T47D (cell line): ENCODE results near the gene MTHFSD.
A peak's percentile ranks its signal among the peaks of the same experiment; 100 is the strongest.

Experiments used
- DNase-seq, 2 experiments: peaks; one replicate each; pipeline versions ENCODE4 v3.0.0 to v3.0.0-alpha.2; 2011 to 2012; ENCODE audit warnings: low read depth in 1 of 2, low spot score in 1 of 2
- JUND ChIP-seq: IDR thresholded peaks from 2 replicates; pipeline ENCODE4 v1.6.1; 2012; ENCODE audit warnings: low read depth
- in situ Hi-C: cut with HindIII; loops from 2 replicates; pipeline ENCODE4 v1.10.0; 2016; ENCODE audit warnings: low sequenced_read_pairs, low pct_unique_long_range_greater_than_20kb

The MTHFSD gene

DNA sequence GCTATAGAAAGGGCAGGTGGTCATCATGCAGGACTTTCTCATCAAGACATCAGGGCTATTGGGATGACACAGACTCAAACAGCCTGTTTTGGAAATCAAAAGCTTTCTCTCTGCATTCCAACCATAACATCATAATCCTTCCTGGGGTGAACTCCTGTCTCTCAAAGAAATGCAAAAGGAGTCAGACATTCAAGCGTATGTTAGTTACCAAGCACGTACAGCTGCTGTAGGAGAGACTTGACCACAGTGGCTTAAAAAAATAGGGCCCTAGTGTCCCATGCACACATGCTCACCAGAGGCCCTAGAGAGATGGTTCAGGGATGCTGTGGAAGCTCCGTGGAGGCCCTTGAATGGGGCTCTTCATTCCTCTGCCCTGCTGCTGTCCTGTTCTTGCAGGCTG is 69.3 kb downstream of the MTHFSD start:
- no peak for TF ChIP-seq JUND
- DNase-seq, result no peak
- in situ Hi-C loops, result no loop called here

DNA sequence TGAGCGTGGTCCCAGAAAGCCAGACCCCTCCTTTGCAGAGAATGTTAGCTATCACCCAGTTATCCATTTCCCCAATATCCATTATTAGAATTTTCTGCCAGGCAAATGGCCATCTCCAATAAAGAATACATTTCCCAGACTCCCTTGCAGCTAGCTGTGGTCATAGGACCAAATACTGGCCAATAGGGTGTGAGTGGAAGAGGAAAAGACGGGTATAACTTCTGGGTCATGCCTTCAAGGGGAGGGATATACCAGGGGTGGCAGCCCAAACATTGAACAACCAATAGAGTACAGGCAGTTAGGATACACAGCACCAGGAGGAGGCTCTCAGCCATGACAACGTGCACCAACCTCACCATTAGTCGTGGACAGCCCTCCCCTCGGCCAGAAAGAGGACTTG is 70.8 kb downstream of the MTHFSD start:
- DNase-seq, result peak in 1 of 2 experiments; percentile 49
- in situ Hi-C loops, result no loop called here
- no peak for TF ChIP-seq JUND

DNA sequence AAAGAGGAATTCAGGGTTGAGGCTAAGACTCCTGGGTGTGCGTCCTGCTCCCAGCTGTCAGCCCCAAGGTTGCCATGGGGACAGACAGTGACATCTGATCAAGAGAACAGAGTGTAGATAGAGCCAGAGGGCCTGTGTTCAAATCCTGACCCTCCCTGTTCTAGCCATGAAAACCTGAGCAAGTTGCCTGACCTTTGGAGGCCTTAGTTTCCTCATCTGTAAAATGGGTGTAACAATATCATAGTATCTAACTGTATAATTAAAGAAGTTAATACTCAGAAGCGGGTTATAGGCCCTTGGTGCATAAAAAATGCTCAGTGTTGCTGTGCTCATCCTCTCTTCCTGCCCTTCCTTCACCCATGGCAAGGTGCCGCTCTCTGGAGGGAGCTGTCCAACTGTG is 73.4 kb downstream of the MTHFSD start:
- in situ Hi-C loops, result no loop called here
- DNase-seq, result no peak
- TF ChIP-seq JUND, result no peak

DNA sequence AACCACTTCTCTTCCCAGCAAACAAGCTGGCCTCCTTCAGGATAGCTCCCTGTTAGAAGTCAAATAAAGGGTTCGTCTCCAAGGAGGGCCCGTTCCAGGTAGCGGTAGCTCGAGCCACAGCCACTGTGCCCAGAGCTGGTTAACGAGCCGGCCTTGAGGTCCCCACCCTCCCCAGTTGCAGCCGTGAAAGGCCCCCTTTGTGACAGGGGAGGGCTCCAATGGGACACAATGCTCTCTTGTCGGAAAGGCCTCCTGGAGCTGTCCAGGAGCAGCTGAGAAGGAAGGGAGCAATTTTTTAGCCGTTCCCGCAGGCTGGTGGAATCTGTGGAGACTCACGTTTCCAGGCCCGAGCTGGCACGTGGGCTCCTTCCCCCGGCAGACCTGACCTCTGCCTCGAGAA is 74.6 kb downstream of the MTHFSD start:
- in situ Hi-C loops, result no loop called here
- DNase-seq, result no peak
- no peak for TF ChIP-seq JUND
